HG03558 (cell line): ENCODE data around the gene IST1.

Experiments
- ATAC-seq: cut with Tn5 transposase; IDR thresholded peaks from one replicate; pipeline ENCODE4 v1.9.1; 2021; ENCODE audit warnings: moderate number of reproducible peaks; ENCODE audit not compliant: unreplicated experiment; ENCODE audit errors: extremely low read depth

The IST1 gene

DNA sequence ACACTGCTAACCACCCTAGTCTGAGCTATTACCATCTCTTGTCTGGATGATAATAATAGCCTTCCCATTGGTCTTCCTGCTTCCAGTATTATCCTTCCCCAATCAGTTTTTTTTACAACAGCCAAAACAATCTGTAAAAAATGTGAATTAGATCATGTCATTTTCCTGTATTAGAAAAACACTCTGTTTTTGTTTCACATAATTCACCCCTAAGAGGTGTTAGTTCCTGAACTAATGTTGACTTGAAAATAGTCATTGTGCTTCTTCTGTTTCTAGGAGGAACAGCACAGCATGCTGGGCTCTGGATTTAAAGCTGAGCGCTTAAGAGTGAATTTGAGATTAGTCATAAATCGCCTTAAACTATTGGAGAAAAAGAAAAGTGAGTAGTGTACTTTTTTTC is 20.0 kb downstream of the IST1 start:
- ATAC-seq: no peak

DNA sequence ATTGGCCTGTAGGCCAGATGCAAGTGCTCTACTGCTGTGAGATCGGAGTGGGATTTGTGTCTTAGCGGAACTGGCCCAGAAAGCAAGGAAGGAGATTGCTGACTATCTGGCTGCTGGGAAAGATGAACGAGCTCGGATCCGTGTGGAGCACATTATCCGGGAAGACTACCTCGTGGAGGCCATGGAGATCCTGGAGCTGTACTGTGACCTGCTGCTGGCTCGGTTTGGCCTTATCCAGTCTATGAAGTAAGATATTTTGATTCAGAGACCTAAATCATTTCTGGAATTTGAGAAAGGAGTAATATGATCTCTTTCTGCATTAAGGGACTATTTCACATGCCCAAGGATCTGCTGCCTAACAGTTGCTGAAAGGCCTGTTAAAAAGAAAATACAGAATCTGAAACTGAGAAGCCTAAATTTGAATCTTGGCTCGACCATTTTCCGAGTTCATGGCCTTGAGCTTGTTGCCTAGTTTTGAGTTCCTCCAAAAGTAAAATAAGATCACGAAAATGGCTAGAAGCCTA is 21.1 kb downstream of the IST1 start:
- no peak for ATAC-seq

- ATAC-seq: no peak
Measured at GRCh38 chr16:71917900-71918299, 22.6 kb downstream of the IST1 start.

- ATAC-seq: no peak
Measured at GRCh38 chr16:71919035-71919434, 23.7 kb downstream of the IST1 start.

DNA sequence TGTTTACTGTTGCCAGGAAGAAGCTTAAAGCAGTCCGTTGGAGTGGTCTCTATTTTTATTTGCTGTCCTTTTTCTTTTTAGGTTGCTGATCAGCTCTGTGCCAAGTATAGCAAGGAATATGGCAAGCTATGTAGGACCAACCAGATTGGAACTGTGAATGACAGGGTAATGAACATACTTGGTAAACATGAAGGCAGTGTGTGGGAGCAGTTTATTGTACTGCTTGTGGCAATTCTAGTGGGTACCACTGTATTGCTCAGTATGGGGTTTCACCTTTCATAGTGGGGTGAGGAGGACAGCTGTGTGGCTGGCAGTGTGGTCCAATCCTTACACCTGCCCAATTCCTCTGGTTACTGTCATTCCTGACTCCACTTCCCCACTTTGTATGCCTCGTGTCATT is 25.3 kb downstream of the IST1 start:
- no peak for ATAC-seq

- no peak for ATAC-seq
Measured at GRCh38 chr16:71923941-71924690, 28.8 kb downstream of the IST1 start.

DNA sequence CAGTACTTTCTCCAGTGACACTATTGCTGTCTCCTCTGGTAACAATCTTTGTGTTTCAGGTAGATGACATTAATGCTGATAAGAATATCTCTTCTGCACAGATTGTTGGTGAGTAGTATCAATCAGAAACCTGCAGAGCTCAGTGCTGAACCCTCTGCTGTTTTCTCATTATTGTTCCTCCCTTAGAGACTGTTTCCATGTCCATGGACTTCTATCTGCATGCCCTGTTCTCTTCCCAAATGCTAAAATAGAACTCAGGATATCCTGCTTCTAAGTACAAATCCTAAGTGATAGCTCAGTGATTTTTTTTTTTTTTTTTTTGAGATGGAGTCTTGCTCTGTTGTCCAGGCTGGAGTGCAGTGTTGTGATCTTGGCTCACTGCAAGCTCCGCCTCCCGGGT is 29.4 kb downstream of the IST1 start:
- no peak for ATAC-seq

GRCh38 chr16:71927383-71927782 is 32.1 kb downstream of the IST1 start:
- no peak for ATAC-seq

- no peak for ATAC-seq
Measured at GRCh38 chr16:71927787-71928186, 32.5 kb downstream of the IST1 start.

DNA sequence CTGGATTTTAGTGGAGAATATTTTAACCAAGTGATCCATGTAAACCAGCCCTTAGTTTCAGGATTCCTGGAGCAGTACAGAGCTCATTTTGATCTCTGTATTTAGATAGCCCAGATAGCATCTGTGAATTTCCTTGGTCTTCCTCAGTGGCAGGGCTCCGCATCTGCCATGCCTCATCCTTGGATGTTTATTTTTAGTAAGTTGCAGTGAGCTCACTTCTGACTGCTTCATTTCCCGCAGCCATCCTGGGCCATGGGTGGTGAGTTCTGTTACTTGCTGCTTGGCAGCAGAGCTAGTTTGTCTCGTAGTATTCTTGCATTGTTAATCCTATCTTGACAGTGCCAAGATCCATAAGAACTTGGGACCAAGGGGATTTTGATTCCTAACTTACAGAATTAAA is 33.7 kb downstream of the IST1 start:
- no peak for ATAC-seq

DNA sequence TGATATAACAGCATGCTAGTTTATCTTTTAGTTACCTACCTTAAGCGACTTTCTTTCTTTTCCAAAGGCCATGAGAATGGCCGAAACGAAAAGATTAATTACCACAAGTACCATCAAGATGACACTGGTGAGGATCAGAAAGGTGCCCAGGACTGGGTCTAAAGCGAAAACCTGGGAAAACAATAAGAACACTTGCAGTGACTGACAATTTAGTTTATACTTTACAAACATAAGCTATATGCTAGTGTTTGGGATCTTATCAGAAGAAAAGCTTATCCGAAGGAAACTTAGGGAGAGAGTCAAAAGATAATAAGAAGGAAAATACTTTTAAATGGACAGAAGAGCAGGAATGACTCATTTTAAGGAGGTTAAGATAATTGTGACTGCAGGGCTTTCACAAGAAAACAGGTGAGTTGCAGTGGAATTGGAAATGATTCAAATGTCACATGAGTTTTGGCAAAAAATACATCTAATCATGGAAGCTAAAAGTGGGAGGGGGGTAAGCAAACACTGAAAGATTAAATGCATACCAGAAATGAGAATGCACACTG is 34.8 kb downstream of the IST1 start:
- ATAC-seq: no peak

- ATAC-seq: no peak
Measured at GRCh38 chr16:71931001-71931400, 35.7 kb downstream of the IST1 start.

DNA sequence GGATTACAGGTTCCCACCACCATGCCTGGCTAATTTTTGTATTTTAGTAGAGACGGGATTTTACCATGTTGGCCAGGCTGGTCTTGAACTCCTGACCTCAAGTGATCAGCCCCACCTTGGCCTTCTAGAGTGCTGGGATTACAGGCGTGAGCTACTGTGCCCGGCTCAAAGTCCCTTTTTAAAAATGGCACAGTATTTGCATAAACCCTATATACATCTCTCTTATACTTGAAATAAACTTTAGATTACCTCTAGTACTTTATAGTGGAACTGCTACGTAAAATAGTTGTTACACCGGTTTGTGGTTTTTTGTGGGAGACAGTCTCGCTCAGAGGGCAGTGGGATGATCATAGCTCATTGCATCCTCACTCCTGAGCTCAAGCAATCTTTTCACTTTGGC is 36.3 kb downstream of the IST1 start:
- ATAC-seq: no peak

DNA sequence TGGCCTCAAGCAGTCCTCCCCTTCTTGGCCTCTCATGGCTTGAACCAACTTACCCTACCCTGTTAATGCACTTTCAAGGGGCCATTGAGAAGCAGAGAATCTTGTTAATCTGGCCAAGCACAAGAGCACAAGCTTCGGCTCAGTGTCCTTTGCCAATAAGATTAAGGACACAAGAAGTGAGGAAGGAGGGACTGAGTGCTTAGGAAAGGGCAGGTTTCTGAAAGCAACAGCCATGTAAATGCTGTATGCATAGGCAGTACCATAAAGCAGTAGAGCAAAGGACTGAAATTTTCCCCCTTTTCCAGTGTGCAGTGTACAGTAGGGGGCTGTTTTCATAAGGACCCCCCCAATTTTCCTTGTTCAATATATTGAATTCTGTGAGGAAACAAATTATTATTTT is 37.7 kb downstream of the IST1 start:
- ATAC-seq: no peak

DNA sequence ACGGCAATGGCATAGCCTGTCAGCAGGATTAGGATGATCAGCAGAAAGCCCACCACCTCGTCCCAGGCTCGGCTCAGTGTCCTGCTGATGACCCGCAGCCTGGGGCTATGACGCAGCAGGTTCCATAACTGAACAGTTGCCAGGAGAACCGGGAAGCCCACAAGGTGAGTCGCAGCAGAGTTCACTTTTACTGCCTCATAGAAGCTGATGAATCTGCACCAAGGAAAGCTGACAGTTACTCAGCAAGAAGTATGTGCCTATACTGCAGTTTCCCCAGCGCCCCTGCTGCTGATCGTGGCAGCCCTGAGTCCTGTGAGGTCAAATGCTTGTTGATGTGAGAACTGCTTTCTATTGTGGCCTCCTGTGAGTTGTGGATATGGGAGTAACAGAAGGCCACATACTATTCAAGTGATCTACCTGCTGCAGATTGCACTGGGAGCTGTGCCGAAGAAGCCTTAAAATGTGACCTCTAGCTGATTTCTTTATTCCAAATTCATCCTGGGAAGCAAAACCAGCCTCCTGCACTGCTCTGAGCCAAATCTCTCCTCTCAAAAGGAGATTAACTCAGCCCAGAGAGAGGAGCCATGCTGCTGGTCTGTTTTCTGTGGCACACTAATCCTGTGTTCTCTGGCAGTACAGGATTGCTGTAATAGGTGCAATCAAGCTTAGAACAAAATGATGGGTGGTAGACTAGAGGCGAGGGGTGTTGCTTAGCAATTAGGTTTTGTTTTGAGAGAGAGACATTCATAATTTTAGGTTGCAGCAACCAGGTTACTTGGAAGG is 38.8 kb downstream of the IST1 start:
- ATAC-seq: no peak

GRCh38 chr16:71937868-71938510 is 42.7 kb downstream of the IST1 start:
- ATAC-seq: no peak

- no peak for ATAC-seq
Measured at GRCh38 chr16:71943887-71944286, 48.6 kb downstream of the IST1 start.

- no peak for ATAC-seq
Measured at GRCh38 chr16:71945616-71946015, 50.3 kb downstream of the IST1 start.

- ATAC-seq: no peak
Measured at GRCh38 chr16:71952825-71953224, 57.5 kb downstream of the IST1 start.

GRCh38 chr16:71954180-71954579 is 58.8 kb downstream of the IST1 start:
- no peak for ATAC-seq

DNA sequence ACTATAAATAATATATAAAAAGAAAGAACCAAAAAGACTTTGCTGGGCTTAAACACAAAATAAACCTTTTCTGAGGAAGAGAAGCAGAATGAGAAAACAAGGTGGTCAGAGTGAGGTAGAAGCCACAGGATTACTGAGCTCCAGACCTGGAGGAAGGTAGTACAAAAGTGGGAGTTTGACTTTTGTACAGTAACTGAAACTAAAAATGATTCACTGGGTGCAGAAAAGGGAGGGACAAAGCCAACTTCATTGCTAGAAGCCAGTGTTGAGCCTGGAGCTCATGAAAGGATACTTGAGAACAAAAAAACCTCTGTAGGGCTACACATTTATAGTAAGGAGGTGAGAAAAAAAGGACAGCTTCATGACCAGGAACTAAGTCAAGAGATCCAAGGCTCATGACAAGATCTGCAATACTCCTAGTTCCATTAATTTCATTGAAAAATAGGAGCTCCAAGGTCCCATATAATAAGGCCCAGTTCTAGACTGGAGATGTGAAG is 59.4 kb downstream of the IST1 start:
- no peak for ATAC-seq
